Mucosa of stomach (tissue), 1 donor: ENCODE data around the gene GABRD.

Experiments used
- H3K27me3 ChIP-seq: one replicate; pipeline ENCODE4 v1.7.0; 2013; ENCODE audit warnings: mild to moderate bottlenecking, low read length; ENCODE audit not compliant: control insufficient read depth, insufficient read depth
- H3K36me3 ChIP-seq: one replicate; pipeline ENCODE4 v1.7.0; 2013; ENCODE audit warnings: low read length; ENCODE audit not compliant: control insufficient read depth, insufficient read depth
- H3K4me1 ChIP-seq: one replicate; pipeline ENCODE4 v1.7.0; 2013; ENCODE audit warnings: mild to moderate bottlenecking, low read length; ENCODE audit not compliant: control insufficient read depth, insufficient read depth
- H3K4me3 ChIP-seq: one replicate; pipeline ENCODE4 v1.7.0; 2013; ENCODE audit warnings: low read length
- H3K9ac ChIP-seq: one replicate; pipeline ENCODE4 v1.7.0; 2013; ENCODE audit warnings: mild to moderate bottlenecking, low read length, moderate library complexity
- H3K9me3 ChIP-seq: one replicate; pipeline ENCODE4 v1.7.0; 2013; ENCODE audit warnings: mild to moderate bottlenecking, low read length, moderate library complexity; ENCODE audit not compliant: control insufficient read depth
- donor health status: Pancreatic carcinoma.

The GABRD gene

GRCh38 chr1:2024451-2024850, 5.3 kb downstream of the GABRD start:
- Histone ChIP-seq H3K9me3 (no peaks in the 10 kb centered on the region), H3K36me3 (no peaks in the 10 kb centered on the region), H3K9ac (no peak overlapping the region), H3K27me3 (peaks cover 41% of the 10 kb centered on the region), H3K4me3 (no peak overlapping the region), H3K4me1 (no peaks in the 10 kb centered on the region)

GRCh38 chr1:2024887-2025286, 5.7 kb downstream of the GABRD start:
- H3K4me3 ChIP-seq: no peak overlapping the region
- no peaks in the 10 kb centered on the region for H3K4me1 ChIP-seq
- no peak overlapping the region for H3K9ac ChIP-seq
- no peaks in the 10 kb centered on the region for H3K36me3 ChIP-seq
- no peaks in the 10 kb centered on the region for H3K9me3 ChIP-seq
- peaks cover 36% of the 10 kb centered on the region for H3K27me3 ChIP-seq

GRCh38 chr1:2025491-2025981, 6.4 kb downstream of the GABRD start:
- H3K4me3 ChIP-seq: no peak overlapping the region
- H3K4me1 ChIP-seq: no peaks in the 10 kb centered on the region
- H3K9me3 ChIP-seq: no peaks in the 10 kb centered on the region
- H3K9ac ChIP-seq: no peak overlapping the region
- H3K27me3 ChIP-seq: peaks cover 30% of the 10 kb centered on the region
- no peaks in the 10 kb centered on the region for H3K36me3 ChIP-seq

GRCh38 chr1:2027961-2028583, 8.9 kb downstream of the GABRD start:
- Histone ChIP-seq H3K4me3 (no peak overlapping the region), H3K9me3 (no peaks in the 10 kb centered on the region), H3K27me3 (peaks cover 18% of the 10 kb centered on the region), H3K9ac (no peak overlapping the region), H3K36me3 (no peaks in the 10 kb centered on the region), H3K4me1 (no peaks in the 10 kb centered on the region)

GRCh38 chr1:2028870-2029560, 9.9 kb downstream of the GABRD start:
- Histone ChIP-seq H3K4me3 (no peak overlapping the region), H3K9me3 (no peaks in the 10 kb centered on the region), H3K4me1 (no peaks in the 10 kb centered on the region), H3K27me3 (peaks cover 15% of the 10 kb centered on the region), H3K36me3 (no peaks in the 10 kb centered on the region), H3K9ac (no peak overlapping the region)

- Histone ChIP-seq H3K4me1 (no peaks in the 10 kb centered on the region), H3K36me3 (no peaks in the 10 kb centered on the region), H3K4me3 (no peak overlapping the region), H3K27me3 (peaks cover 11% of the 10 kb centered on the region), H3K9me3 (no peaks in the 10 kb centered on the region), H3K9ac (no peak overlapping the region)
Observed at GRCh38 chr1:2029561-2029960, 10.4 kb downstream of the GABRD start.

- no peak overlapping the region for H3K9ac ChIP-seq
- no peaks in the 10 kb centered on the region for H3K36me3 ChIP-seq
- H3K27me3 ChIP-seq: peaks cover 9% of the 10 kb centered on the region
- no peaks in the 10 kb centered on the region for H3K4me1 ChIP-seq
- H3K4me3 ChIP-seq: no peak overlapping the region
- no peaks in the 10 kb centered on the region for H3K9me3 ChIP-seq
Observed at GRCh38 chr1:2030076-2030871, 11.1 kb downstream of the GABRD start.

GRCh38 chr1:2031546-2032540, 12.7 kb downstream of the GABRD start:
- H3K9ac ChIP-seq: no peak overlapping the region
- H3K4me1 ChIP-seq: no peaks in the 10 kb centered on the region
- no peak overlapping the region for H3K4me3 ChIP-seq
- no peaks in the 10 kb centered on the region for H3K36me3 ChIP-seq
- H3K27me3 ChIP-seq: peaks cover 9% of the 10 kb centered on the region
- no peaks in the 10 kb centered on the region for H3K9me3 ChIP-seq

- Histone ChIP-seq H3K36me3 (no peaks in the 10 kb centered on the region), H3K9ac (no peak overlapping the region), H3K4me1 (no peaks in the 10 kb centered on the region), H3K27me3 (peaks cover 9% of the 10 kb centered on the region), H3K4me3 (no peak overlapping the region), H3K9me3 (no peaks in the 10 kb centered on the region)
Observed at GRCh38 chr1:2032737-2033136, 13.6 kb downstream of the GABRD start.

GRCh38 chr1:2033165-2033564, 14.0 kb downstream of the GABRD start:
- no peaks in the 10 kb centered on the region for H3K4me1 ChIP-seq
- peaks cover 10% of the 10 kb centered on the region for H3K27me3 ChIP-seq
- H3K4me3 ChIP-seq: no peak overlapping the region
- no peaks in the 10 kb centered on the region for H3K36me3 ChIP-seq
- no peaks in the 10 kb centered on the region for H3K9me3 ChIP-seq
- no peak overlapping the region for H3K9ac ChIP-seq

- Histone ChIP-seq H3K4me1 (no peaks in the 10 kb centered on the region), H3K9ac (no peak overlapping the region), H3K4me3 (no peak overlapping the region), H3K36me3 (no peaks in the 10 kb centered on the region), H3K27me3 (peaks cover 15% of the 10 kb centered on the region), H3K9me3 (no peaks in the 10 kb centered on the region)
Observed at GRCh38 chr1:2036287-2036686, 17.1 kb downstream of the GABRD start.
